ENCODE data around the gene TRIO. TPM values are rescaled to one million over a fixed set of nuclear protein-coding genes. Genes with fewer than 3 reads are reported as not detected.
"Not testable (repeated sequence)": the region's sequence is repeated elsewhere in the genome, so short reads cannot be mapped to it uniquely, and the experiment has no call there.

The TRIO gene
- total RNA-seq, 4 donors from 2014 or later: 21.2 to 105 (median 47.6) TPM

DNA sequence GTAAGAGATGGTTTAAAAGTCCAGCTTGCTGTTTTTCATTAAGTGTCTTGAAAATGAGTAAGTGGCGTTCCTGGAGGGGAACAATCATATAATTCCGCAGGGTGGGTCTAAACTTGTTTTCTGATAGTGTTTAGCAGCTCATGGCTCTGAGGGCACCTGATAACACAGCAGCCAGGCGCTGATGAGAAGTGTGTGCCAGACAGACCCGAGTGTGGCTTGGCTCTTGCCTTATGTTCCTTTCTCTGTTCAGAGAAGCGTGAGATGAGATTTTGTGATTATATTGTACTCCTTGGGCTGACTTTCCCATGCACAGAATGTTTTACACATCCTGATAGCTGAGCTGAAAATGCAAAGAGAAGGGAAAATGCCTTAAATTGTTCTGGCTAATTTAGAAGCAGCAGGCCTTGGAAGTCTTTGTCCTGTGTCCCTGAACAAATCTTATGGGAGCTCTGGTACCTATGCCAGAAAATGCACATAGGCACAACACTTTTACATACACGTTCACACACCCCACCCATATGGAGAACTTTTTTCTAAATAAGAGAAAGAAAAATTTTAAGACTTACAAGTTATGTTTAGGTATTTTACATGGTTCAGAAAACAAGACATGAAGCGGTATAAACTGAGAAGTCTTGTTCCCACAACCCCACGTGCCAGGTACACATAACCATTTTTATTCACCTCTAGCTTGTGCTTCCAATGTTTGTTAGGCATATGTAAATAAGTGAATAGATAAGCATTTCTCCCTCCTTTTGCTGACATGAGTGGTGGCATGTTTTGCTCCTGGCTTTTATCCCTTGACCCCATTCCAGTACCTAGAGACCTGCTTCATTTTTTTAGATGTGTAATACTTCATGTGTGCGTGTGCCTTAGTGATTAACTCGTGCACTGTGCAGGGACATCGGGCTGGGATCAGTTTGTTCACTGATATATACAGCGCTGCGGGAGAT lies 286.2 kb downstream of the TRIO start:
- no peaks in the 10 kb centered on the region for H3K9me3 ChIP-seq
- H3K4me3 ChIP-seq: no peak overlapping the region
- 85 to 90% methylated on average over 13 of the region's 13 CpGs for WGBS, 2 donors
- intact Hi-C loops (cut with DNase I): no loop called here
- H3K4me1 ChIP-seq: no peaks in the 10 kb centered on the region
- no peaks in the 10 kb centered on the region for H3K27me3 ChIP-seq
- H3K27ac ChIP-seq: no peak overlapping the region
- peaks cover 0 to 39% (median 0%) of the 10 kb centered on the region in 3 donors for H3K36me3 ChIP-seq
- TF ChIP-seq, protein P1, sequence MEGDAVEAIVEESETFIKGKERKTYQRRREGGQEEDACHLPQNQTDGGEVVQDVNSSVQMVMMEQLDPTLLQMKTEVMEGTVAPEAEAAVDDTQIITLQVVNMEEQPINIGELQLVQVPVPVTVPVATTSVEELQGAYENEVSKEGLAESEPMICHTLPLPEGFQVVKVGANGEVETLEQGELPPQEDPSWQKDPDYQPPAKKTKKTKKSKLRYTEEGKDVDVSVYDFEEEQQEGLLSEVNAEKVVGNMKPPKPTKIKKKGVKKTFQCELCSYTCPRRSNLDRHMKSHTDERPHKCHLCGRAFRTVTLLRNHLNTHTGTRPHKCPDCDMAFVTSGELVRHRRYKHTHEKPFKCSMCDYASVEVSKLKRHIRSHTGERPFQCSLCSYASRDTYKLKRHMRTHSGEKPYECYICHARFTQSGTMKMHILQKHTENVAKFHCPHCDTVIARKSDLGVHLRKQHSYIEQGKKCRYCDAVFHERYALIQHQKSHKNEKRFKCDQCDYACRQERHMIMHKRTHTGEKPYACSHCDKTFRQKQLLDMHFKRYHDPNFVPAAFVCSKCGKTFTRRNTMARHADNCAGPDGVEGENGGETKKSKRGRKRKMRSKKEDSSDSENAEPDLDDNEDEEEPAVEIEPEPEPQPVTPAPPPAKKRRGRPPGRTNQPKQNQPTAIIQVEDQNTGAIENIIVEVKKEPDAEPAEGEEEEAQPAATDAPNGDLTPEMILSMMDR (IDR thresholded peaks at IDR 0.05): no peak
- no peak for TF ChIP-seq POLR2A (IDR thresholded peaks at IDR 0.05)
- DNase-seq: no peak

DNA sequence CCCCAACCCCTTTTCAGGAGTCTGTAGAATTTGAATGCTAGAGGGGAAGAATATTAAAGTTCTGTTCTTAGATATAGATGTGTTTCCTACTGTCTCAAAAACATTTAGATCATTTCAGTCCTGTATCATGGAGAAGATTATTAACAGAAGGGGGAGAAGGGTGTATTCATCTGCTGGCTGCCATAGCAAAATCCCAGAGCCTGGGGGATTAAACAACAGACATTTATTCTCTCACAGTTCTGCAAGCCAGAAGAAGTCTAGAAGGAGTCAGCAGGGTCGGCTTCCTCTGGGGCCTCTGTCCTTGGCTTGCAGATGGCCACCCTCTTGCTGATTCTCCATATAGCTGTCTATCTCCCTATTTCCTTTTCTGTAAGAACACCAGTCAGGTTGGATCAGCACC lies 288.4 kb downstream of the TRIO start:
- 69 to 94% methylated on average over 1 of the region's 1 CpG for WGBS, 2 donors
- intact Hi-C loops (cut with DNase I): no loop called here
- TF ChIP-seq, protein P1 (IDR thresholded peaks at IDR 0.05): no peak
- no peak for TF ChIP-seq POLR2A (IDR thresholded peaks at IDR 0.05)

DNA sequence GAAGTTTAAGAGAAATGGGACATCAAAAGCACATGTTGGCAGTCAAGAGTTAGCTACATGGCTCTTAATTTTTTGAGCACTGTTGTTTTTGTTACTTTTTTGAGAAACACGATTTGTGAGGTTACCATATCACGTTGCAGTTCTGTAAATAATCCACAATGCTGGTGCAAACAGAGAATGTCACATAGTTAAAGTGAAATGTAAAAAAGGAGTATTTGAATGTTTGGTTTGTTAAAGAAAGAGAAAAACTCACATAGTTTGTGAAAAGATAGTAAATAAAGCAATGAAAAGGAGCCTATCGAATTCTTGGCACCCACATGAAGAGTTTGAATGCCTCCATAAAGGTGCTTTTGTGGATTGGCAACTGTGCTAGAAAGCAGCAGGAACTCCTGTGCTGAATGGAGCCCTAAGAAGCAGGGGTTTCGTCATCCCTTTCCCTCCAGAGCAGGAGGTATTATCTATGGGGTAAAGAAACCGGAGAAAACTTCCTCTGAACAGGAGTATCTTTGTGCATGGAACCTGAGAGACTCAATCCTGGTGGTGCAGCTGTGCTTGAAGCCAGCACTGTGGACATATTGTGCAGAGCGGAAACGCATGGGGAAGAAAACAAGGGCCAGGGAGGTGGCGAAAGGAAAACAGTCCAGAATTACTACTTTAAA lies 289.9 kb downstream of the TRIO start:
- 85 to 88% methylated on average over 8 of the region's 8 CpGs for WGBS, 2 donors
- Histone ChIP-seq H3K9me3 (no peaks in the 10 kb centered on the region), H3K4me1 (no peaks in the 10 kb centered on the region), H3K27me3 (no peaks in the 10 kb centered on the region), H3K4me3 (no peak overlapping the region), H3K36me3 (peaks cover 0 to 13% (median 0%) of the 10 kb centered on the region in 3 donors), H3K27ac (no peak overlapping the region)
- intact Hi-C loops (cut with DNase I): no loop called here
- no peak for DNase-seq
- TF ChIP-seq, protein P1 (IDR thresholded peaks at IDR 0.05): no peak
- no peak for TF ChIP-seq POLR2A (IDR thresholded peaks at IDR 0.05)

More for the DNA sequence above, 288.4 kb downstream of the TRIO start:
- DNase-seq: no peak
- no peaks in the 10 kb centered on the region for H3K27me3 ChIP-seq
- peaks cover 0 to 23% (median 0%) of the 10 kb centered on the region in 3 donors for H3K36me3 ChIP-seq
- H3K9me3 ChIP-seq: no peaks in the 10 kb centered on the region
- H3K27ac ChIP-seq: no peak overlapping the region
- no peaks in the 10 kb centered on the region for H3K4me1 ChIP-seq
- no peak overlapping the region for H3K4me3 ChIP-seq

DNA sequence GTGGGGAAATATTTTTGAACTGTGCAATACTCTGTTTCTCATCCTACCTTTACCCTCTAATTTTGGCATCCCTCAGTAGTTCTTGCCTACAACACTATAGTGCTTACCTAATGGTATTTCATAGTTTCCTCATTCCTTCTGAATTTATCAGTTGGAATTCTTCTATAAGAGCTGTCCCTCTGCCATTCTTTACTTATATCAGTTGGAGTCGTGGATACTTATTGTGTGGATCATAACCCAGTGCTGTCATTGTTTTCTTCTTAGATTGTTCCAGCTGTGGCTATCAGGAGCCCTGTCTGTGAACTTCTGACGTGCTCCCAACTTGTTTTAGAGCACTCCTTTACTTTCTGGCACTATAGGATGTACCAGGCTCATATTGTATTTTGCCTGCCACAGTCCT lies 292.3 kb downstream of the TRIO start:
- no peaks in the 10 kb centered on the region for H3K27me3 ChIP-seq
- H3K4me1 ChIP-seq: no peaks in the 10 kb centered on the region
- peaks cover 0 to 16% (median 0%) of the 10 kb centered on the region in 3 donors for H3K36me3 ChIP-seq
- no peaks in the 10 kb centered on the region for H3K9me3 ChIP-seq
- intact Hi-C loops (cut with DNase I): no loop called here
- DNase-seq: no peak
- WGBS, 2 donors: 78 to 93% methylated on average over 2 of the region's 2 CpGs
- TF ChIP-seq POLR2A (IDR thresholded peaks at IDR 0.05): no peak
- TF ChIP-seq, protein P1 (IDR thresholded peaks at IDR 0.05): no peak
- no peak overlapping the region for H3K27ac ChIP-seq
- H3K4me3 ChIP-seq: no peak overlapping the region

DNA sequence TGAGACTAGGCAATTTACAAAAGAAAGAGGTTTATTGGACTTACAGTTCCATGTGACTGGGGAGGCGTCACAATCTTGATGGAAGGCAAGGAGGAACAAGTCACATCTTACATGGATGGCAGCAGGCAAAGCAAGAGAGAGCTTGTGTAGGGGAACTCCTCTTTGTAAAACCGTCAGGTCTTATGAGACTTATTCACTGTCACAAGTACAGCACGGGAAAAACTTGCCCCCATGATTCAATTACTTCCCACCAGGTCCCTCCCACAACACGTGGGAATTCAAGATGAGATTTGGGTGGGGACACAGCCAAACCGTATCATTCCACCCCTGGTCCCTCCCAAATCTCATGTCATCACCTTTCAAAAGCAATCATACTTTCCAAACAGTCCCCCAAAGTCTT lies 293.0 kb downstream of the TRIO start:
- peaks cover 0 to 22% (median 0%) of the 10 kb centered on the region in 3 donors for H3K36me3 ChIP-seq
- H3K27ac ChIP-seq; intact Hi-C loops (cut with DNase I); H3K27me3 ChIP-seq; H3K4me1 ChIP-seq; H3K9me3 ChIP-seq; DNase-seq; H3K4me3 ChIP-seq: not testable (repeated sequence)
- 78 to 94% methylated on average over 5 of the region's 5 CpGs for WGBS, 2 donors
